ENCODE results near the gene IL24. TPM values are rescaled to one million over a fixed set of nuclear protein-coding genes. Genes with fewer than 3 reads are reported as not detected.

Gene IL24
- total and polyA plus RNA-seq, 3 donors from 2014 or later: not detected

DNA sequence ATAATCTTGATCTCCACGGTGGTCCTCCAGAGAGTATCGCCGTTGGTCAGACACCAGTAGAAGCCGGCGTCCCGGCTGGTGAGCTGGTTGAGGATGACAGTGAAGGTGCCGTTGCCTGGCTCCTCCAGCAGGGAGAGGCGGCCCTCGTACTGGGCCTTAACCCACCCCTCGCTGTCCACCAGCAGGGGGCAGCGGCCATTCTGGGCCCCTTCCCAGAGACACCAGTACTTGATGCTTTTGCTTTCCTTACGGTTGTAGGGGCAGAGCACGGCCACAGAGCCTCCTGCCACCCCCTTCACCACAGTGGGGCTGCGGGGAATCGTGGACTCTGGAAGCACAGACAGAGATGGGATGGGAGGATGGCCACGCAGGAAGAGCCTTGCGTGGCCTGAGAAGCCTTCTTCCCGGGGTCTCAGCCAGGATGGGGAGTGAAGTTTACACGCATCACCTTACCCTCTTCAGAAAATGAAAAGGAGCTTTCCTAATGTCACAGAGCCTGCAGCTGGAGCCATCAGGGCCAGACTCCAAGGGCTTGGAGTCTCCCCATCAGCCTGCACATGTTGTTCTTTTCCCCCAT is 38.3 kb downstream of the IL24 start:
- no peaks in the 10 kb centered on the region for H3K9me3 ChIP-seq
- H3K4me3 ChIP-seq: no peak overlapping the region
- H3K36me3 ChIP-seq (ENCODE audit: low read depth, missing control alignments): no peaks in the 10 kb centered on the region
- peak; percentile 20 for DNase-seq
- H3K27me3 ChIP-seq: no peaks in the 10 kb centered on the region
- no peaks in the 10 kb centered on the region for H3K4me1 ChIP-seq
- peak; percentile 12 to 27 (median 23) for TF ChIP-seq CTCF (IDR thresholded peaks at IDR 0.05)
- no peak for TF ChIP-seq POLR2A (IDR thresholded peaks at IDR 0.05)
- WGBS, 2 donors: 80 to 94% methylated on average over 10 to 19 of the region's 19 CpGs
- no peak overlapping the region for H3K27ac ChIP-seq
- intact Hi-C loops (cut with DNase I; ENCODE audit: low total_unique reads): no loop called here

- intact Hi-C loops (cut with DNase I; ENCODE audit: low total_unique reads): no loop called here
- Histone ChIP-seq H3K36me3 (ENCODE audit: low read depth, missing control alignments) (no peaks in the 10 kb centered on the region), H3K4me3 (no peak overlapping the region), H3K27ac (no peak overlapping the region), H3K4me1 (no peaks in the 10 kb centered on the region), H3K9me3 (no peaks in the 10 kb centered on the region), H3K27me3 (no peaks in the 10 kb centered on the region)
- 88 to 92% methylated on average over 5 to 6 of the region's 6 CpGs for WGBS, 2 donors
- DNase-seq: no peak
- TF ChIP-seq CTCF (IDR thresholded peaks at IDR 0.05): no peak
Observed at GRCh38 chr1:206937425-206937824, 40.2 kb downstream of the IL24 start.

DNA sequence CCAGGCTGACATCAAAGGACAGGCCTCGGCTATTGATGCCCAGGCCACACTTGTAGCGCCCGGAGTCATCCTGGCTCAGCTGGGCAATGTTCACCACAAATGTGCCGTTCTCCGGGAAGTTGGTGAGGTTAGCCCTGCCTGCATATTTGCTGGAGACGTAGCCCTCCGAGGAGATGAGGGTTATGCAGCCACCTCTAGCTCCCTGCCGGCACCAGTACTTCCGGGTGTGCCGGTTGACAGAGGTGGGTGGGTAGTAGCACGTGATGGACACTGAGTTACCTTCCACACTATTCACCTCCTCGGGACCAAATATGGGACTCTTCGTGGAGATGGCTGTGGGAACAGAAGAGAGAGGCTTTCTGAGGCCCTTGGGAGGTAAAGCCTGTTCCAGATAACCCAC is 41.9 kb downstream of the IL24 start:
- Histone ChIP-seq H3K9me3 (no peaks in the 10 kb centered on the region), H3K36me3 (ENCODE audit: low read depth, missing control alignments) (no peaks in the 10 kb centered on the region), H3K27ac (no peak overlapping the region), H3K4me3 (no peak overlapping the region), H3K27me3 (no peaks in the 10 kb centered on the region), H3K4me1 (no peaks in the 10 kb centered on the region)
- WGBS, 2 donors: 94% methylated on average over 11 to 13 of the region's 13 CpGs
- intact Hi-C loops (cut with DNase I; ENCODE audit: low total_unique reads): no loop called here
- no peak for TF ChIP-seq CTCF (IDR thresholded peaks at IDR 0.05)
- no peak for TF ChIP-seq POLR2A (IDR thresholded peaks at IDR 0.05)
- DNase-seq: no peak

- H3K4me3 ChIP-seq: no peak overlapping the region
- no peak for DNase-seq
- no peaks in the 10 kb centered on the region for H3K36me3 ChIP-seq (ENCODE audit: low read depth, missing control alignments)
- WGBS, 2 donors: 90 to 94% methylated on average over 8 to 9 of the region's 9 CpGs
- no peaks in the 10 kb centered on the region for H3K9me3 ChIP-seq
- H3K4me1 ChIP-seq: no peaks in the 10 kb centered on the region
- intact Hi-C loops (cut with DNase I; ENCODE audit: low total_unique reads): no loop called here
- H3K27ac ChIP-seq: no peak overlapping the region
- no peaks in the 10 kb centered on the region for H3K27me3 ChIP-seq
- TF ChIP-seq CTCF (IDR thresholded peaks at IDR 0.05) (no peak), POLR2A (IDR thresholded peaks at IDR 0.05) (no peak)
Observed at GRCh38 chr1:206939841-206940587, 42.8 kb downstream of the IL24 start.

DNA sequence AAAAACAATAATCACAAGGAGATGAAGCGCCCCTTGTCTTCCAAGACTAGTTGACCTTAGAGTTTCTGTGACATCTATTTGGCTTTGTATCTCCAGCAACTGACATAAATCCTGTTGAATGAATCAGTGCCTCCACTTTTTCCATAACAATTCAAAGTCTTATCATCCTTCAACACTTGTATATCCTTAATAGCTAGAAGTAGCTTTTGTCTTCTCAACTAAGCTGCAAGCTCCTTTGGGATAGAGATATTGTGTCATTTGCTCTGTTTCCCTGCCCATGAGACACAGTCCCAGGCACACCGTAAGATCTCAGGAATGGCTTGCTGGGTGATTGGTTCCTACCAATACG is 43.3 kb downstream of the IL24 start:
- Histone ChIP-seq H3K27me3 (no peaks in the 10 kb centered on the region), H3K9me3 (no peaks in the 10 kb centered on the region), H3K4me1 (no peaks in the 10 kb centered on the region), H3K4me3 (no peak overlapping the region), H3K36me3 (ENCODE audit: low read depth, missing control alignments) (no peaks in the 10 kb centered on the region), H3K27ac (no peak overlapping the region)
- 89 to 91% methylated on average over 3 of the region's 3 CpGs for WGBS, 2 donors
- no peak for DNase-seq
- no peak for TF ChIP-seq CTCF (IDR thresholded peaks at IDR 0.05)
- TF ChIP-seq POLR2A (IDR thresholded peaks at IDR 0.05): no peak
- intact Hi-C loops (cut with DNase I; ENCODE audit: low total_unique reads): no loop called here

Measured in testis (tissue), 3 donors.